ENCODE results near the gene ARL6IP1.

GRCh38 chr16:18811925-18812324, 10.6 kb upstream of the ARL6IP1 start:
- TF ChIP-seq POLR2AphosphoS5 (IDR thresholded peaks at IDR 0.05; ENCODE audit: low read depth, low read length): no peak
- no peak for TF ChIP-seq GABPA (IDR thresholded peaks at IDR 0.05; ENCODE audit: low read depth, low read length)
- TF ChIP-seq GABPA (CRISPR knock-in tag; IDR thresholded peaks at IDR 0.05; ENCODE audit: low read depth): no peak
- no peak for TF ChIP-seq CTCF (CRISPR knock-in tag; IDR thresholded peaks at IDR 0.05)
